HepG2 (cell line): ENCODE results near the gene ITCH. TPM values are rescaled to one million over a fixed set of nuclear protein-coding genes. Genes with fewer than 3 reads are reported as not detected.

ENCODE experiments used
- IRX3 ChIP-seq: sonication (generic); formaldehyde crosslinking; IDR thresholded peaks from 2 replicates; pipeline ENCODE4 v1.8.1; 2023; ENCODE audit warnings: mild to moderate bottlenecking, low read depth, missing genetic modification reagents, borderline replicate concordance
- KDM5B ChIP-seq: sonication (generic); formaldehyde crosslinking; IDR thresholded peaks from 2 replicates; pipeline ENCODE4 v1.4.0; 2020; ENCODE audit warnings: missing genetic modification reagents, mild to moderate bottlenecking, borderline replicate concordance
- MYNN ChIP-seq: sonication (generic); formaldehyde crosslinking; IDR thresholded peaks from 2 replicates; pipeline ENCODE4 v1.4.0; 2020; ENCODE audit warnings: mild to moderate bottlenecking, low read depth, missing genetic modification reagents
- NR3C1 ChIP-seq: sonication (generic); formaldehyde crosslinking; IDR thresholded peaks from 2 replicates; pipeline ENCODE4 v1.4.0; 2020; ENCODE audit warnings: missing genetic modification reagents
- RBFOX2 ChIP-seq: fragments of 200-400 bp; formaldehyde crosslinking; IDR thresholded peaks from 2 replicates; pipeline ENCODE4 v1.6.1; 2017; ENCODE audit warnings: low read depth, mild to moderate bottlenecking, low read length
- SIX4 ChIP-seq: sonication (generic); formaldehyde crosslinking; IDR thresholded peaks from 2 replicates; pipeline ENCODE4 v1.4.0; 2020; ENCODE audit warnings: missing genetic modification reagents
- SOX6 ChIP-seq, 2 experiments: fragments of 450-650 bp in 1 of 2; sonication (generic) in 1 of 2; formaldehyde crosslinking in 1 of 2; IDR thresholded peaks; 2 replicates each; pipeline versions ENCODE4 v1.4.0 to v1.6.1; 2017 to 2020; ENCODE audit warnings: antibody characterized with exemption in 1 of 2, mild to moderate bottlenecking in 1 of 2, missing genetic modification reagents in 1 of 2
- TBX2 ChIP-seq: sonication (generic); formaldehyde crosslinking; IDR thresholded peaks from 2 replicates; pipeline ENCODE4 v1.5.0; 2020; ENCODE audit warnings: missing genetic modification reagents, mild to moderate bottlenecking, borderline replicate concordance
- WIZ ChIP-seq: sonication (generic); formaldehyde crosslinking; IDR thresholded peaks from 2 replicates; pipeline ENCODE4 v1.5.1; 2020; ENCODE audit warnings: mild to moderate bottlenecking, missing genetic modification reagents
- ZNF124 ChIP-seq: sonication (generic); formaldehyde crosslinking; IDR thresholded peaks from 2 replicates; pipeline ENCODE4 v1.4.0; 2020; ENCODE audit warnings: missing genetic modification reagents
- ZNF253 ChIP-seq: sonication (generic); formaldehyde crosslinking; IDR thresholded peaks from 2 replicates; pipeline ENCODE4 v1.8.0; 2022; ENCODE audit warnings: mild to moderate bottlenecking, missing genetic modification reagents, borderline replicate concordance
- ZNF777 ChIP-seq: sonication (generic); formaldehyde crosslinking; IDR thresholded peaks from 2 replicates; pipeline ENCODE4 v1.4.0; 2020; ENCODE audit warnings: missing genetic modification reagents
- polyA plus RNA-seq, 8 experiments: library from polyadenylated mRNA; depleted of rRNA in 3 of 8; stranded (reverse) in 7 of 8; unstranded in 1 of 8; fragments of >200 nt; fragmentation: Illumina TruSeq in 4 of 8; extraction: Trizol in 4 of 8; gene quantifications; 2 replicates each; pipeline versions ENCODE4 v1.2.1 to v1.2.3, GENCODE V29; 2011 to 2016; ENCODE audit warnings: low read depth in 4 of 8, missing spikeins in 1 of 8, mixed read lengths in 1 of 8; ENCODE audit not compliant: insufficient read depth in 1 of 8
- total RNA-seq, 5 experiments: library from RNA; depleted of rRNA; stranded (reverse); fragments of >200 nt; fragmentation: Illumina TruSeq; extraction: Trizol; gene quantifications; 2 replicates each; pipeline ENCODE4 v1.2.3, GENCODE V29; 2016; ENCODE audit warnings: low read depth in 1 of 5
- TF ChIP-seq, protein P1 (sequence below): sonication (generic); formaldehyde crosslinking; conservative IDR thresholded peaks from 2 replicates; pipeline ENCODE4 v1.8.0; 2022; ENCODE audit warnings: missing genetic modification reagents
- TF ChIP-seq, protein P2 (sequence below): sonication (generic); formaldehyde crosslinking; IDR thresholded peaks from 2 replicates; pipeline ENCODE4 v1.5.0; 2020; ENCODE audit warnings: mild to moderate bottlenecking, missing genetic modification reagents
- TF ChIP-seq, protein P3 (sequence below): sonication (generic); formaldehyde crosslinking; IDR thresholded peaks from 2 replicates; pipeline ENCODE4 v1.4.0; 2020; ENCODE audit warnings: missing genetic modification reagents
- TF ChIP-seq, protein P4 (sequence below): sonication (generic); formaldehyde crosslinking; IDR thresholded peaks from 2 replicates; pipeline ENCODE4 v1.8.0; 2022; ENCODE audit warnings: mild to moderate bottlenecking, missing genetic modification reagents
- TF ChIP-seq, protein P5 (sequence below): sonication (generic); formaldehyde crosslinking; IDR thresholded peaks from 2 replicates; pipeline ENCODE4 v1.5.1; 2020; ENCODE audit warnings: missing genetic modification reagents, mild to moderate bottlenecking, borderline replicate concordance

Gene ITCH
- total and polyA plus RNA-seq, 2 of the 13 experiments (the other 11 are each of a cell fraction or from before 2014, with no cell fraction given) = 20.5 to 112 TPM

DNA sequence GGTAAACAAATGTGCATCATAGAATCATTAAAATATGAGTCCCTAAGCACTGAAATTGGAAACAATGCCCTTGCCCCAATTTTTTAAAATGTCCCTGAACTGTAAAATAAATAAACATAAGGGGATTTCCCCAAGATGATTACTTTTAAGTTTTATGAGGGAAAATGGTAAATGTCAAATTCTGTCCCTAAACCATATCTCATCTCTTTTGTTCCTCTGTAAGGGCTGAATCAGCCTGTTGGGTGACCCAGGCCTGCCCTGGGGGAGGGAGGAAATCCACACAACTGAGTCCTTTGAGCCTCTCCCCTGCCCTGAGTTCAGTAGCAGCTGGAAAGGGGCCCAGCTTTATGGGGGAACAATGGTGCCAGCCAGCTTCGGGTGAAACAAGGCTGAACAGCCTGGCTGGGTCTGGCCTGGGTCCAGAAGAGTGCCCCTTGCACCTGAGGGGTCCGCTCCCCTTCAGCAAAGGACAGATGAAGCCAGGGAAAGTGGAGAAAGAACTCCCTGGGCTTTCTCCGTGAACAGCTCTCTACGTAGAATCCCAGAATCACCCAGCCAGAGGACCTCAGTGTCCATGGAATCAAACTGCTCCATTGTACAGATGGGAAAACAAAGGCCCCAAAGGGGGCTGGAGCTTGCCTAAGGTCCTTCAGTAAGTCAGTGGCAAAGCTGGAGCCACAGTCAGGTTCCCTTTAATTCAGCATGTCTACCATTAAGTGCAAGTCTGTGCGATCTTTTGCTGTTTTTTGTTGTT is 28.2 kb upstream of the ITCH start (continued):
- TF ChIP-seq WIZ (CRISPR knock-in tag) = no peak
- TF ChIP-seq, protein P1, sequence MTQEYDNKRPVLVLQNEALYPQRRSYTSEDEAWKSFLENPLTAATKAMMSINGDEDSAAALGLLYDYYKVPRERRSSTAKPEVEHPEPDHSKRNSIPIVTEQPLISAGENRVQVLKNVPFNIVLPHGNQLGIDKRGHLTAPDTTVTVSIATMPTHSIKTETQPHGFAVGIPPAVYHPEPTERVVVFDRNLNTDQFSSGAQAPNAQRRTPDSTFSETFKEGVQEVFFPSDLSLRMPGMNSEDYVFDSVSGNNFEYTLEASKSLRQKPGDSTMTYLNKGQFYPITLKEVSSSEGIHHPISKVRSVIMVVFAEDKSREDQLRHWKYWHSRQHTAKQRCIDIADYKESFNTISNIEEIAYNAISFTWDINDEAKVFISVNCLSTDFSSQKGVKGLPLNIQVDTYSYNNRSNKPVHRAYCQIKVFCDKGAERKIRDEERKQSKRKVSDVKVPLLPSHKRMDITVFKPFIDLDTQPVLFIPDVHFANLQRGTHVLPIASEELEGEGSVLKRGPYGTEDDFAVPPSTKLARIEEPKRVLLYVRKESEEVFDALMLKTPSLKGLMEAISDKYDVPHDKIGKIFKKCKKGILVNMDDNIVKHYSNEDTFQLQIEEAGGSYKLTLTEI (CRISPR knock-in tag) = no peak
- TF ChIP-seq, protein P2, sequence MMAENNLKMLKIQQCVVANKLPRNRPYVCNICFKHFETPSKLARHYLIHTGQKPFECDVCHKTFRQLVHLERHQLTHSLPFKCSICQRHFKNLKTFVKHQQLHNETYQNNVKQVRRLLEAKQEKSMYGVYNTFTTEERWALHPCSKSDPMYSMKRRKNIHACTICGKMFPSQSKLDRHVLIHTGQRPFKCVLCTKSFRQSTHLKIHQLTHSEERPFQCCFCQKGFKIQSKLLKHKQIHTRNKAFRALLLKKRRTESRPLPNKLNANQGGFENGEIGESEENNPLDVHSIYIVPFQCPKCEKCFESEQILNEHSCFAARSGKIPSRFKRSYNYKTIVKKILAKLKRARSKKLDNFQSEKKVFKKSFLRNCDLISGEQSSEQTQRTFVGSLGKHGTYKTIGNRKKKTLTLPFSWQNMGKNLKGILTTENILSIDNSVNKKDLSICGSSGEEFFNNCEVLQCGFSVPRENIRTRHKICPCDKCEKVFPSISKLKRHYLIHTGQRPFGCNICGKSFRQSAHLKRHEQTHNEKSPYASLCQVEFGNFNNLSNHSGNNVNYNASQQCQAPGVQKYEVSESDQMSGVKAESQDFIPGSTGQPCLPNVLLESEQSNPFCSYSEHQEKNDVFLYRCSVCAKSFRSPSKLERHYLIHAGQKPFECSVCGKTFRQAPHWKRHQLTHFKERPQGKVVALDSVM (CRISPR knock-in tag) = no peak; the same call in 1 of the 2 replicates
- TF ChIP-seq IRX3 (CRISPR knock-in tag) = no peak
- no peak for TF ChIP-seq ZNF124
- TF ChIP-seq KDM5B = no peak
- TF ChIP-seq MYNN (CRISPR knock-in tag) = no peak
- no peak for TF ChIP-seq NR3C1 (CRISPR knock-in tag)
- TF ChIP-seq, protein P3, sequence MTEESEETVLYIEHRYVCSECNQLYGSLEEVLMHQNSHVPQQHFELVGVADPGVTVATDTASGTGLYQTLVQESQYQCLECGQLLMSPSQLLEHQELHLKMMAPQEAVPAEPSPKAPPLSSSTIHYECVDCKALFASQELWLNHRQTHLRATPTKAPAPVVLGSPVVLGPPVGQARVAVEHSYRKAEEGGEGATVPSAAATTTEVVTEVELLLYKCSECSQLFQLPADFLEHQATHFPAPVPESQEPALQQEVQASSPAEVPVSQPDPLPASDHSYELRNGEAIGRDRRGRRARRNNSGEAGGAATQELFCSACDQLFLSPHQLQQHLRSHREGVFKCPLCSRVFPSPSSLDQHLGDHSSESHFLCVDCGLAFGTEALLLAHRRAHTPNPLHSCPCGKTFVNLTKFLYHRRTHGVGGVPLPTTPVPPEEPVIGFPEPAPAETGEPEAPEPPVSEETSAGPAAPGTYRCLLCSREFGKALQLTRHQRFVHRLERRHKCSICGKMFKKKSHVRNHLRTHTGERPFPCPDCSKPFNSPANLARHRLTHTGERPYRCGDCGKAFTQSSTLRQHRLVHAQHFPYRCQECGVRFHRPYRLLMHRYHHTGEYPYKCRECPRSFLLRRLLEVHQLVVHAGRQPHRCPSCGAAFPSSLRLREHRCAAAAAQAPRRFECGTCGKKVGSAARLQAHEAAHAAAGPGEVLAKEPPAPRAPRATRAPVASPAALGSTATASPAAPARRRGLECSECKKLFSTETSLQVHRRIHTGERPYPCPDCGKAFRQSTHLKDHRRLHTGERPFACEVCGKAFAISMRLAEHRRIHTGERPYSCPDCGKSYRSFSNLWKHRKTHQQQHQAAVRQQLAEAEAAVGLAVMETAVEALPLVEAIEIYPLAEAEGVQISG (CRISPR knock-in tag) = no peak
- TF ChIP-seq, protein P4, sequence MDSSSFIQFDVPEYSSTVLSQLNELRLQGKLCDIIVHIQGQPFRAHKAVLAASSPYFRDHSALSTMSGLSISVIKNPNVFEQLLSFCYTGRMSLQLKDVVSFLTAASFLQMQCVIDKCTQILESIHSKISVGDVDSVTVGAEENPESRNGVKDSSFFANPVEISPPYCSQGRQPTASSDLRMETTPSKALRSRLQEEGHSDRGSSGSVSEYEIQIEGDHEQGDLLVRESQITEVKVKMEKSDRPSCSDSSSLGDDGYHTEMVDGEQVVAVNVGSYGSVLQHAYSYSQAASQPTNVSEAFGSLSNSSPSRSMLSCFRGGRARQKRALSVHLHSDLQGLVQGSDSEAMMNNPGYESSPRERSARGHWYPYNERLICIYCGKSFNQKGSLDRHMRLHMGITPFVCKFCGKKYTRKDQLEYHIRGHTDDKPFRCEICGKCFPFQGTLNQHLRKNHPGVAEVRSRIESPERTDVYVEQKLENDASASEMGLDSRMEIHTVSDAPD (CRISPR knock-in tag) = no peak
- TF ChIP-seq TBX2 (CRISPR knock-in tag) = peak; percentile 43; the same call in 1 of the 2 replicates
- TF ChIP-seq SOX6 (IDR thresholded peaks at IDR 0.05) = no peak
- TF ChIP-seq SOX6 (CRISPR knock-in tag; IDR thresholded peaks at IDR 0.05) = peak; percentile 66
- TF ChIP-seq, protein P5, sequence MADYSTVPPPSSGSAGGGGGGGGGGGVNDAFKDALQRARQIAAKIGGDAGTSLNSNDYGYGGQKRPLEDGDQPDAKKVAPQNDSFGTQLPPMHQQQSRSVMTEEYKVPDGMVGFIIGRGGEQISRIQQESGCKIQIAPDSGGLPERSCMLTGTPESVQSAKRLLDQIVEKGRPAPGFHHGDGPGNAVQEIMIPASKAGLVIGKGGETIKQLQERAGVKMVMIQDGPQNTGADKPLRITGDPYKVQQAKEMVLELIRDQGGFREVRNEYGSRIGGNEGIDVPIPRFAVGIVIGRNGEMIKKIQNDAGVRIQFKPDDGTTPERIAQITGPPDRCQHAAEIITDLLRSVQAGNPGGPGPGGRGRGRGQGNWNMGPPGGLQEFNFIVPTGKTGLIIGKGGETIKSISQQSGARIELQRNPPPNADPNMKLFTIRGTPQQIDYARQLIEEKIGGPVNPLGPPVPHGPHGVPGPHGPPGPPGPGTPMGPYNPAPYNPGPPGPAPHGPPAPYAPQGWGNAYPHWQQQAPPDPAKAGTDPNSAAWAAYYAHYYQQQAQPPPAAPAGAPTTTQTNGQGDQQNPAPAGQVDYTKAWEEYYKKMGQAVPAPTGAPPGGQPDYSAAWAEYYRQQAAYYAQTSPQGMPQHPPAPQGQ (CRISPR knock-in tag) = no peak
- no peak for TF ChIP-seq ZNF777 (CRISPR knock-in tag)
- TF ChIP-seq RBFOX2 = no peak
- no peak for TF ChIP-seq SIX4 (CRISPR knock-in tag)
- no peak for TF ChIP-seq ZNF253 (CRISPR knock-in tag)
